Panc1 (cell line): ENCODE measurements around the gene TMEM131L.
"Not testable (repeated sequence)": the region's sequence is repeated elsewhere in the genome, so short reads cannot be mapped to it uniquely, and the experiment has no call there.

Experiments
- POLR2AphosphoS5 ChIP-seq: IDR thresholded peaks from 2 replicates; pipeline ENCODE4 v1.6.1; 2012; ENCODE audit warnings: mild to moderate bottlenecking, low read depth, low read length, moderate library complexity
- REST ChIP-seq, 2 experiments: IDR thresholded peaks; 2 replicates each; pipeline ENCODE4 v1.6.1; 2011 to 2012; ENCODE audit warnings: low read depth in 2 of 2, control low read depth in 1 of 2, low read length in 1 of 2, mild to moderate bottlenecking in 1 of 2, moderate library complexity in 1 of 2; ENCODE audit not compliant: insufficient read depth in 1 of 2
- SIN3A ChIP-seq: IDR thresholded peaks from 2 replicates; pipeline ENCODE4 v1.6.1; 2012; ENCODE audit warnings: low read depth, mild to moderate bottlenecking, low read length, moderate library complexity, borderline replicate concordance; ENCODE audit not compliant: insufficient read depth
- TF ChIP-seq, protein P1 (sequence below): fragments of 450-650 bp; IDR thresholded peaks from 2 replicates; pipeline ENCODE4 v1.5.1; 2017; ENCODE audit warnings: mild to moderate bottlenecking

DNA sequence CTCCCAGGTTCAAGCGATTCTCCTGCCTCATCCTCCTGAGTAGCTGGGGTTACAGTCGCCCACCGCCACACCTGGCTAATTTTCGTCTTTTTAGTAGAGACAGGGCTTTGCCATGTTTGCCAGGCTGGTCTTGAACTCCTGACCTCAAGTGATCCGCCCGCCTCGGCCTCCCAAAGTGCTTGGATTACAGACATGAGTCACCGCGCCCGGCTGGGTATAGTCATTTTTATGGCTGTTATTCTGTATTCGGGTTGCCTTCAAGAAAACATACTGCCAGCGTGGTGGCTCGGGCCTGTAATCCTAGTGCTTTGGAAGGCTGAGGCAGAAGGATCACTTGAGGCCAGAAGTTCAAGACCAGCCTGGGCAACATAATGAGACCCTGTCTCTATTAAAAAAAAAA lies 15.0 kb upstream of the TMEM131L start:
- TF ChIP-seq, protein P1, sequence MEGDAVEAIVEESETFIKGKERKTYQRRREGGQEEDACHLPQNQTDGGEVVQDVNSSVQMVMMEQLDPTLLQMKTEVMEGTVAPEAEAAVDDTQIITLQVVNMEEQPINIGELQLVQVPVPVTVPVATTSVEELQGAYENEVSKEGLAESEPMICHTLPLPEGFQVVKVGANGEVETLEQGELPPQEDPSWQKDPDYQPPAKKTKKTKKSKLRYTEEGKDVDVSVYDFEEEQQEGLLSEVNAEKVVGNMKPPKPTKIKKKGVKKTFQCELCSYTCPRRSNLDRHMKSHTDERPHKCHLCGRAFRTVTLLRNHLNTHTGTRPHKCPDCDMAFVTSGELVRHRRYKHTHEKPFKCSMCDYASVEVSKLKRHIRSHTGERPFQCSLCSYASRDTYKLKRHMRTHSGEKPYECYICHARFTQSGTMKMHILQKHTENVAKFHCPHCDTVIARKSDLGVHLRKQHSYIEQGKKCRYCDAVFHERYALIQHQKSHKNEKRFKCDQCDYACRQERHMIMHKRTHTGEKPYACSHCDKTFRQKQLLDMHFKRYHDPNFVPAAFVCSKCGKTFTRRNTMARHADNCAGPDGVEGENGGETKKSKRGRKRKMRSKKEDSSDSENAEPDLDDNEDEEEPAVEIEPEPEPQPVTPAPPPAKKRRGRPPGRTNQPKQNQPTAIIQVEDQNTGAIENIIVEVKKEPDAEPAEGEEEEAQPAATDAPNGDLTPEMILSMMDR = not testable (repeated sequence)
- not testable (repeated sequence) for TF ChIP-seq SIN3A; REST (IDR thresholded peaks at IDR 0.05; ENCODE audit: insufficient read depth in 1 of 2, low read depth in 2 of 2, low read length in 1 of 2); POLR2AphosphoS5
